Stimulated activated CD4-positive, alpha-beta T cell treated with anti-CD3 and anti-CD28 coated beads, Interleukin-12 subunit alpha, Interleukin-12 subunit beta, amount 100 ng/mL, for 24 hours (primary cell): ENCODE data around the gene GRID2.

Source experiments
- DNase-seq, 2 experiments: peaks; one replicate each; pipeline ENCODE4 v3.0.0-alpha.2; 2020; ENCODE audit warnings: low read depth in 2 of 2

The GRID2 gene

DNA sequence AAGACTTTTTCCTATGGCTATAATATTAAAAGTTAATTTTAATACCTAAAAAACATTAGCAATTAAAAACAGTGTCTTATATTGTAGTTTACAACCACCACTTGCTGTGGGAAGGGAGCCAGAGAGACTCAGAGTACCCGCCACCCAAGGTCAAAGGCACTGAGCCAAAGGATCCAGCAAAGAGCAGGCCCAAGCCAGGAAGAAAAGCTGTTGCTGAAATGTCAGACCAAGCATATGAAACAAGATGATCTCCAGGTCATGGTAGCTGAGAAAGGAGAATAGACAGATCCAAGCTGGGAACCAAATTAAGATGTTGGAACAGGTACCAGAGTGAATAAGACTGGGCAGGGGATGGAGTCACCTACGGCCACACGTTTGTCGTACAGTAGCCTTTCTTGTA, 1506.0 kb downstream of the GRID2 start:
- no peak for DNase-seq

DNA sequence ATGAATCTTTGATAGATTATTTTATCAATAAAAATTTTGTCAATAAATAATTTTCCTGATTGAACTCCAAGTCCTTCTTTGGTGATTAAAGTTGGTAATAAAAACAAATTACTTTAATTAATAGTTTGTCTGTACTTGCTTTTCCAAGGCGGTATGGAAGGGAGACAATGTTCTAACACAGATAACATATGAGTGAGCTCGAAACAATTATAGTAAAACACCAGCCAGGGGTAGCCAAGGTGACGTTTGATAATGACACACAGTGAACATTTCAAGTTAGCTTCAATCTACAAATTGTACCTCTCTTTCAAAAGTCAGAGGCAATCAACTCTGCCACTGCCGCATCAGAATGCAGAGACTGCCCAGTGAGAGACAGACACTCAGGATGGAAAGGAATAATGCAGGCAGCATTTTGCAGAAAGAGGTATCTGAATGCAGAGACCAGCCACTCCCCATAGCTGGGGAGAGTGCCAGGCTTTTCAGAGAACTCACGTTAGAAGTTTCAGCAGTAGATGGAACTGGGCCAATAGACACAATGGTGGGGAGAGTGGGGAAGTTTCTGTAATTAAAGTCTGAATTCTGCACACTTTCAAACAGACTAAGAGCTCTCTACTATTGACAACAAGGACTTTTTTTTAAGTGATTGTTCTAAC, 1506.7 kb downstream of the GRID2 start:
- DNase-seq: no peak

DNA sequence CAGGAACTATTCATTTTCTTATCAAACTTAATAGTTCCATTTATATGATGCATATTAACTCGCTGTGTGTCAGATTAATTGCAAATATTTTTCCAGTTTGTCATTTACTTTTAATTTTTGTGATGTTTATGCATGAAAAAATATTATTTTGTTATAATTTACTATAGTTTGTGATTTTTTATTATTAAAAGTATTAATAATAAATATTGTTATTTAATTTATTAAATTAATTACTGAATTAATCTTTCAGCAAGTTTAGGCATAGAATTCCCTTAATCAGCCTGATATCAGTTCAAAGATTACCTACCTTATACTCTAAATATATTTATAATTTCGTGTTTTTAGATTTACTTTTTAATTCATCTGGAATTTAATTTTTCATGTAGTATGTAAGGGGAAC, 1509.3 kb downstream of the GRID2 start:
- no peak for DNase-seq

DNA sequence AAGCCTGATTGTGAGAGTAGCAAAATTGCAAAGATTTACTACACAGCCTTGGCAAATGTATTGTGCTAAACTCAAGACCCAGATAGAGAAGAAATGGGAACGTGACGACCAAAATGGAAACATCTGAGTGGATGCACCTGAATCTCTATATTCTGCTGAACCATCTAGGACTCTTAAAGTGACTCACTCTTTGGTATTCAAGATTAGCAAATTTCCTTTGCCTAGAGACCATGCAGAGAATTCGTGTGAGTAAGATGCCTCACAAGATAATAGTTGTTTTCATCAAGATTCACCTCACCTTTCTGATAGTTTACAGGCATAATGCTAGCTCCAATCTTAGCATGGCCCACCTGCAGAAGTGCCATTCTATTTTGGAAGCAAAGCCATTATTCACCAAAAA, 1510.4 kb downstream of the GRID2 start:
- no peak for DNase-seq

DNA sequence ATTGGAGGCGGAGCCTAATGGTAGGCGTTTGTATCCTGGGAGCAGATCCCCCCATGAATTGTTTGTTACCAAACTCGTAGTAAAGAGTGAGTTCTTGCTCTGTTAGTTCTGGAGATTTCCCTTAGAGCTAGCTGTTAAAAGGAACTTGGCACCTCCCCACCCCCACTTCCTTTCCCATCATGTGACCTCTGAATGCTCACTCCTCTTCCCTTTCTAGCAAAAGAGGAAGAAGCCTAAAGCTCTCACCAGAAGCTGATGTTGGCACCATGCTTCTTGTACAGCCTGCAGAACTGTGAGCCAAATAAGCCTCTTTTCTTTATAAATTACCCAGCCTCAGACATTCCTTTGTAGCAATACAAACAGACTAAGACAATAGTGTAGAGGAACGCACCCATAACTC, 1511.0 kb downstream of the GRID2 start:
- DNase-seq: no peak
